Transverse colon (tissue), 3 donors: ENCODE measurements around the gene RUNX3.

Source experiments
- CTCF ChIP-seq, 5 experiments: fragments of 200-600 bp in 3 of 5; fragments of 450-650 bp in 2 of 5; sonication (generic) in 3 of 5; IDR thresholded peaks; 1 replicate in 2 of 5; 2 replicates in 3 of 5; pipeline ENCODE4 v1.5.1; 2016 to 2017; ENCODE audit warnings: antibody characterized with exemption in 5 of 5, inconsistent platforms in 3 of 5, mild to moderate bottlenecking in 2 of 5, moderate library complexity in 1 of 5
- POLR2A ChIP-seq: fragments of 450-650 bp; IDR thresholded peaks from one replicate; pipeline ENCODE4 v1.6.1; 2016; ENCODE audit warnings: antibody characterized with exemption, mild to moderate bottlenecking, moderate library complexity

DNA sequence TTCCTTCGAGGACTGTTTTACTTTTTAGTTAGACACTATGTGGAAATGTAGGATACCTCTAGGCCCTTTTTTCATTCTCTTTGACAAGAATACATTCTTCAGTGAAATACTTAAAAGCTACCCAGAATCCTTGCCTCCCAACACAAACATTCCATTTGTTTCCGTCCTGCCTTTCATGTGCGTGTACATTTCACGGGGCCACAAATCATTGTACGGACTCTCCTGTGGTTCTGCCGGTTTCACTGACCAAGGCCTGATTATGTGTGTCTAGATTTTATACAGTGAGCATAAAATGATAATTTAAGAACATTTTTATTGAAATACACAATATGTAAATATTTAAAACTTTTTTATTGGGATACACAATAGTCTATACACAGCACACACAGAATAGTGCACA lies 76.4 kb downstream of the RUNX3 start:
- TF ChIP-seq CTCF (IDR thresholded peaks at IDR 0.05) (no peak), POLR2A (no peak)
